Osteocyte (in vitro differentiated cells): ENCODE results near the gene ITLN2. TPM values are rescaled to one million over a fixed set of nuclear protein-coding genes. Genes with fewer than 3 reads are reported as not detected.
"Not testable (repeated sequence)": the region's sequence is repeated elsewhere in the genome, so short reads cannot be mapped to it uniquely, and the experiment has no call there.

ENCODE experiments used
- DNase-seq: peaks from one replicate; pipeline ENCODE4 v3.0.0; 2021; ENCODE audit warnings: mixed read lengths; ENCODE audit not compliant: unreplicated experiment; ENCODE audit errors: extremely low spot score
- H3K27ac Mint-ChIP-seq: one replicate; pipeline ENCODE4 v1.8.0; 2021; ENCODE audit warnings: mild to moderate bottlenecking, mixed read lengths; ENCODE audit not compliant: unreplicated experiment
- H3K27me3 Mint-ChIP-seq: one replicate; pipeline ENCODE4 v1.8.0; 2021; ENCODE audit warnings: mixed read lengths; ENCODE audit not compliant: unreplicated experiment
- H3K36me3 Mint-ChIP-seq: one replicate; pipeline ENCODE4 v1.8.0; 2021; ENCODE audit warnings: mixed read lengths; ENCODE audit not compliant: unreplicated experiment
- H3K4me1 Mint-ChIP-seq: one replicate; pipeline ENCODE4 v1.8.0; 2021; ENCODE audit warnings: mixed read lengths; ENCODE audit not compliant: unreplicated experiment
- H3K4me3 Mint-ChIP-seq: one replicate; pipeline ENCODE4 v1.8.0; 2021; ENCODE audit warnings: mild to moderate bottlenecking, moderate library complexity, mixed read lengths; ENCODE audit not compliant: unreplicated experiment
- H3K9me3 Mint-ChIP-seq: one replicate; pipeline ENCODE4 v1.8.0; 2021; ENCODE audit warnings: mixed read lengths; ENCODE audit not compliant: unreplicated experiment
- total RNA-seq: library from RNA; stranded (reverse); gene quantifications from 2 replicates; pipeline ENCODE4 v1.2.1, GENCODE V29; 2021
- TF ChIP-seq, protein P1 (sequence below): fragments of 200-600 bp; sonication (generic); IDR thresholded peaks from 2 replicates; pipeline ENCODE4 v1.5.0; 2021; ENCODE audit warnings: antibody characterized with exemption, mild to moderate bottlenecking, moderate library complexity

ITLN2 gene
- total RNA-seq, 1 donor from 2014 or later: not detected

GRCh38 chr1:160935527-160936258 is 18.9 kb downstream of the ITLN2 start:
- TF ChIP-seq, protein P1, sequence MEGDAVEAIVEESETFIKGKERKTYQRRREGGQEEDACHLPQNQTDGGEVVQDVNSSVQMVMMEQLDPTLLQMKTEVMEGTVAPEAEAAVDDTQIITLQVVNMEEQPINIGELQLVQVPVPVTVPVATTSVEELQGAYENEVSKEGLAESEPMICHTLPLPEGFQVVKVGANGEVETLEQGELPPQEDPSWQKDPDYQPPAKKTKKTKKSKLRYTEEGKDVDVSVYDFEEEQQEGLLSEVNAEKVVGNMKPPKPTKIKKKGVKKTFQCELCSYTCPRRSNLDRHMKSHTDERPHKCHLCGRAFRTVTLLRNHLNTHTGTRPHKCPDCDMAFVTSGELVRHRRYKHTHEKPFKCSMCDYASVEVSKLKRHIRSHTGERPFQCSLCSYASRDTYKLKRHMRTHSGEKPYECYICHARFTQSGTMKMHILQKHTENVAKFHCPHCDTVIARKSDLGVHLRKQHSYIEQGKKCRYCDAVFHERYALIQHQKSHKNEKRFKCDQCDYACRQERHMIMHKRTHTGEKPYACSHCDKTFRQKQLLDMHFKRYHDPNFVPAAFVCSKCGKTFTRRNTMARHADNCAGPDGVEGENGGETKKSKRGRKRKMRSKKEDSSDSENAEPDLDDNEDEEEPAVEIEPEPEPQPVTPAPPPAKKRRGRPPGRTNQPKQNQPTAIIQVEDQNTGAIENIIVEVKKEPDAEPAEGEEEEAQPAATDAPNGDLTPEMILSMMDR: no peak
- H3K4me3 Mint-ChIP-seq: no peak overlapping the region
- H3K9me3 Mint-ChIP-seq: no peaks in the 10 kb centered on the region
- no peaks in the 10 kb centered on the region for H3K4me1 Mint-ChIP-seq
- H3K27ac Mint-ChIP-seq: no peak overlapping the region
- no peaks in the 10 kb centered on the region for H3K36me3 Mint-ChIP-seq
- no peaks in the 10 kb centered on the region for H3K27me3 Mint-ChIP-seq
- no peak for DNase-seq

DNA sequence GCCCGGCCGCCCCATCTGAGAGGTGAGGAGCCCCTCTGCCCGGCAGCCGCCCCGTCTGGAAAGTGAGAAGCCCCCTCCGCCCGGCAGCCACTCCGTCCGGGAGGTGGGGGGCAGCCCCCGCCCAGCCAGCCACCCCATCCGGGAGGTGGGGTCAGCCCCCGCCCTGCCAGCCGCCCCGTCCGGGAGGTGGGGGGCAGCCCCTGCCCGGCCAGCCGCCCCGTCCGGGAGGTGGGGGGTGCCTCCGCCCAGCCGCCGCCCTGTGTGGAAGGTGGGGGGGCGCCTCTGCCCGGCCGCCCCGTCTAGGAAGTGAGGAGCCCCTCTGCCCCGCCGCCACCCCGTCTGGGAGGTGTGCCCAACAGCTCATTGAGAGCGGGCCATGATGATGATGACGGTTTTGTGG is 21.3 kb downstream of the ITLN2 start:
- H3K36me3 Mint-ChIP-seq, H3K27me3 Mint-ChIP-seq, H3K4me3 Mint-ChIP-seq, H3K9me3 Mint-ChIP-seq, H3K4me1 Mint-ChIP-seq, DNase-seq, H3K27ac Mint-ChIP-seq: not testable (repeated sequence)

DNA sequence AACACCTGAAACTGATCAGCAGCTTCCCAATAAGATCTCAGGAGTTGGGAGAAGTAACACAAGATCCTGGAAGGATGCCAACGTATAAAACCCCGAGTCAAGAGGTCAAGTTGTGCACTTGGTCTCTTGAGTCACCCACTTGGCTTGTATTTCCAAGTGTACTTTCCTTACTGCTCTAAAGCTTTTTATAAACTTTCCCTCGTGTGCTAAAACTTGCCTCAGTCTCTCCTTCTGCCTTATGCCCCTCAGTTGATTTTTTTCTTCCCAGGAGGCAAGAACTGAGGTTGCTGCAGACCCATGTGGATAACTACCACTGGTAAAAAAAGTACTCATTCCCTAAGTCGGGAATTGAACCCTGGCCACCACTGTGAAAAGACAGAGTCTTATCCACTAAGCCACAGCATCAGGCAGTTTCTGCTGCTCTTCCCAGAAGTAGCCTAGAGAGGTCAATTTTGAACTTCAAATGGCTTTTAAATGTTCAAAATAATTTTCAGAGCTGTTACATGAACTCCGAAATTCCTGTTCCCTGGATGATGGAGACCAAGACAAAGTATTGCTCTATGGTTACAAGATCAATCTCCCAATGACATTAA is 28.9 kb downstream of the ITLN2 start:
- DNase-seq: no peak
- no peak overlapping the region for H3K27ac Mint-ChIP-seq

GRCh38 chr1:160924791-160925651 is 29.6 kb downstream of the ITLN2 start:
- Mint-ChIP-seq H3K4me3 (no peak overlapping the region), H3K4me1 (no peaks in the 10 kb centered on the region), H3K9me3 (peaks cover 6% of the 10 kb centered on the region), H3K27ac (no peak overlapping the region), H3K27me3 (no peaks in the 10 kb centered on the region), H3K36me3 (no peaks in the 10 kb centered on the region)
- TF ChIP-seq, protein P1: no peak
- DNase-seq: no peak

More for the DNA sequence above, 28.9 kb downstream of the ITLN2 start:
- Mint-ChIP-seq H3K4me3 (no peak overlapping the region), H3K36me3 (no peaks in the 10 kb centered on the region), H3K27me3 (no peaks in the 10 kb centered on the region), H3K4me1 (no peaks in the 10 kb centered on the region), H3K9me3 (peaks cover 6% of the 10 kb centered on the region)
- TF ChIP-seq, protein P1: no peak

DNA sequence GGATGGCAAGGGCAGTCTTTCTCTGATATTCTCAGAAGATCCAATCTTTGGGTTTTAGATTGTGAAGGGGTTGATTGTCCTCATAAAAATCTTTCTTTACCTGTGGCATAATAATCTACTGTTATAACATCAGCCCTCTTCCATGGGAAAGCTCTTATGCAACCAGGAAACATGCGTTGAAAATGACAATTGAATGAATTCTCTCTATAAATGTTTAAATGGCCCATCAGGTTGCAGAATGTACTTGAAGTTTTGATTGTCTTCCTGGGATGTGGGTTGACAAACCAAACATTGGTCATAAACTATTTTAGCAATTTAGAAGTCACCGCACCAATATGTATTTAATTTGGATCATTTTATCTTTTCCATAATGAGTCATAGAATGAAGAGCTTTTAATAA is 37.9 kb downstream of the ITLN2 start:
- TF ChIP-seq, protein P1: no peak
- H3K27ac Mint-ChIP-seq: no peak overlapping the region

GRCh38 chr1:160913229-160913628 is 41.4 kb downstream of the ITLN2 start:
- H3K4me3 Mint-ChIP-seq, H3K27ac Mint-ChIP-seq, H3K9me3 Mint-ChIP-seq, H3K4me1 Mint-ChIP-seq, H3K36me3 Mint-ChIP-seq, DNase-seq, H3K27me3 Mint-ChIP-seq: not testable (repeated sequence)

More for the DNA sequence above, 37.9 kb downstream of the ITLN2 start:
- no peak for DNase-seq
- Mint-ChIP-seq H3K4me1 (no peaks in the 10 kb centered on the region), H3K27me3 (peaks cover 2% of the 10 kb centered on the region), H3K4me3 (no peak overlapping the region), H3K36me3 (no peaks in the 10 kb centered on the region), H3K9me3 (no peaks in the 10 kb centered on the region)
